Activated gamma-delta T cell treated with Interleukin-2 at 50 U/mL for 16 hours (primary cell): ENCODE results near the gene ATRX.
"Not testable (repeated sequence)": the region's sequence is repeated elsewhere in the genome, so short reads cannot be mapped to it uniquely, and the experiment has no call there.

Experiments
- DNase-seq: peaks from one replicate; pipeline ENCODE4 v3.0.0-alpha.2; 2020

The ATRX gene

GRCh38 chrX:77785486-77786364 lies at the start of gene ATRX:
Gene ATRX, minus strand, starts transcription at chrX:77786216. Its CDS starts 215 bp downstream, at chrX:77786001.
- peak; percentile 67 for DNase-seq

- DNase-seq = not testable (repeated sequence)
Measured at GRCh38 chrX:77831544-77831943, 45.5 kb upstream of the ATRX start.

- not testable (repeated sequence) for DNase-seq
Measured at GRCh38 chrX:77821989-77822388, 36.0 kb upstream of the ATRX start.

- no peak for DNase-seq
Measured at GRCh38 chrX:77820091-77820727, 34.2 kb upstream of the ATRX start.

GRCh38 chrX:77814210-77814609 lies 28.2 kb upstream of the ATRX start:
- DNase-seq = no peak

- no peak for DNase-seq
Measured at GRCh38 chrX:77802201-77802600, 16.2 kb upstream of the ATRX start.

- DNase-seq = no peak
Measured at GRCh38 chrX:77795124-77795523, 9.1 kb upstream of the ATRX start.

- no peak for DNase-seq
Measured at GRCh38 chrX:77793946-77794345, 7.9 kb upstream of the ATRX start.

GRCh38 chrX:77788050-77788449 lies 2.0 kb upstream of the ATRX start:
- no peak for DNase-seq

GRCh38 chrX:77786365-77786680 lies 307 bp upstream of the ATRX start:
- no peak for DNase-seq

- no peak for DNase-seq
Measured at GRCh38 chrX:77779695-77780094, 6.3 kb downstream of the ATRX start.

GRCh38 chrX:77776659-77777058 lies 9.4 kb downstream of the ATRX start:
- DNase-seq = no peak

- DNase-seq = no peak
Measured at GRCh38 chrX:77771601-77772000, 14.4 kb downstream of the ATRX start.

- no peak for DNase-seq
Measured at GRCh38 chrX:77768787-77769186, 17.2 kb downstream of the ATRX start.

GRCh38 chrX:77766212-77766611 lies 19.8 kb downstream of the ATRX start:
- not testable (repeated sequence) for DNase-seq

- DNase-seq = no peak
Measured at GRCh38 chrX:77755561-77755960, 30.5 kb downstream of the ATRX start.

GRCh38 chrX:77753942-77754341 lies 32.1 kb downstream of the ATRX start:
- not testable (repeated sequence) for DNase-seq

GRCh38 chrX:77749695-77750094 lies 36.3 kb downstream of the ATRX start:
- no peak for DNase-seq

GRCh38 chrX:77743720-77744119 lies 42.3 kb downstream of the ATRX start:
- no peak for DNase-seq

GRCh38 chrX:77742788-77743476 lies 43.1 kb downstream of the ATRX start:
- DNase-seq = no peak

- DNase-seq = no peak
Measured at GRCh38 chrX:77740376-77740905, 45.6 kb downstream of the ATRX start.

GRCh38 chrX:77733342-77733741 lies 52.7 kb downstream of the ATRX start:
- DNase-seq = no peak

- DNase-seq = no peak
Measured at GRCh38 chrX:77731821-77732419, 54.1 kb downstream of the ATRX start.
